SU-DHL-6 (cell line): ENCODE results near the gene TNNC1.

Experiments
- CTCF ChIP-seq: fragments of 200-600 bp; sonication (generic); IDR thresholded peaks from one replicate; pipeline ENCODE4 v1.5.1; 2017; ENCODE audit warnings: antibody characterized with exemption, mild to moderate bottlenecking, low read length, moderate library complexity; ENCODE audit not compliant: insufficient read depth, poor library complexity, severe bottlenecking
- EZH2phosphoT487 ChIP-seq: fragments of 200-600 bp; sonication (generic), shearing (Covaris generic); conservative IDR thresholded peaks from 2 replicates; pipeline ENCODE4 v1.6.1; 2018; ENCODE audit warnings: mild to moderate bottlenecking, antibody characterized with exemption, low read length, moderate library complexity, mixed read lengths

DNA sequence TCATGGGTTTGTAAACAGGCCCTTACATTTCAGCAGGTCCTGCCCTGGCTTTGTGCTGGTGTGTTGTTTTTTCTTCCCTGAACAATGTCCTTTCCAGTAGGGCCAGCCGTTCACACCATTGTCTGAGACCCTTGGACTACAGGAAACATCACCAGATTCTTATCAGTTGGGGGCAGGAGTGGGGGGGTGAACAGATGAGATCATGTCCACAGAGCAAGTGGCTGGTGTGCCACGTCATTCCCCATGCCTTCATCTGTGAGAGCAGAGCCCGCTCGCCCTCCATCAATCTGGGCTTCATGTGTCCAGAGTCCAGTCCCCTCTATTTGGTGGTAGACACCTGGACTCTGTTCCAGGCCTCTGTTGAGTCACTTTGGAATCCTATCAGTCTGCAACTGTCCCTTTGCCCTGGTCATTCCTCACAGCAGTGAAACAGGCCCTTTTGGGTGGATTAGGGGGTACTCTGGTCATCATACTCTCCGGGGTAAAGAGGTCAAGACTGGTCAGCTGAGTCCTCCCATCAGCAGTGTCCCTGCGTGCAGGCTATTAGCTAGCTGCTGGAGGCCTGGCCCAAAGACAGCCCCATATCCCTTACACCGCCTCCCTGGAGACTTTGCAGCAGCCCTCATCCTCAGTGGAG is 23.9 kb downstream of the TNNC1 start:
- TF ChIP-seq CTCF (no peak), EZH2phosphoT487 (no peak)
